Caco-2 (cell line): ENCODE data around the gene DGKQ. TPM values are rescaled to one million over a fixed set of nuclear protein-coding genes. Genes with fewer than 3 reads are reported as not detected.

Experiments
- BruUV-seq: library from RNA; stranded (reverse); fragments of 400-500 nt; replicated peaks from 2 replicates; lab custom pipeline; 2021; lab: Mats Ljungman, UMichigan
- CTCF ChIA-PET: fragments of 300-600 bp; sonication (Branson Sonifier 250); formaldehyde crosslinking; loops from one replicate; lab custom pipeline; 2022; ENCODE audit warnings: antibody characterized with exemption; lab: Charles Lee
- POLR2A ChIA-PET: fragments of 300-600 bp; sonication (Branson Sonifier 250); formaldehyde crosslinking; loops from one replicate; lab custom pipeline; 2022; ENCODE audit warnings: antibody characterized with exemption; lab: Charles Lee
- DNase-seq, 2 experiments: peaks; one replicate each; pipeline versions ENCODE4 v3.0.0 to v3.0.0-alpha.2; 2020 to 2022
- H3K27me3 ChIP-seq: replicated peaks from 2 replicates; pipeline ENCODE4 v1.6.0; 2011; ENCODE audit warnings: low read length; ENCODE audit not compliant: control insufficient read depth, insufficient read depth
- H3K36me3 ChIP-seq: 2 replicates; pipeline ENCODE4 v1.5.1; 2011; ENCODE audit warnings: low read length; ENCODE audit not compliant: control insufficient read depth, insufficient read depth
- H3K4me1 ChIP-seq: fragments of 250-450 bp; sonication (Bioruptor Pico); 2 replicates; pipeline ENCODE4 v1.5.1; 2020; ENCODE audit warnings: mild to moderate bottlenecking
- H3K4me3 ChIP-seq: 2 replicates; pipeline ENCODE4 v1.5.1; 2011; ENCODE audit warnings: low read depth, mild to moderate bottlenecking, control low read depth, low read length
- H3K9me3 ChIP-seq: fragments of 250-450 bp; sonication (Bioruptor Pico); 2 replicates; pipeline ENCODE4 v1.5.1; 2020; ENCODE audit warnings: mild to moderate bottlenecking, moderate library complexity
- H3K27ac Mint-ChIP-seq: one replicate; pipeline ENCODE4 v1.8.0; 2022; ENCODE audit warnings: mixed read lengths; ENCODE audit not compliant: unreplicated experiment
- H3K27me3 Mint-ChIP-seq: one replicate; pipeline ENCODE4 v1.8.0; 2022; ENCODE audit warnings: mixed read lengths; ENCODE audit not compliant: insufficient read depth, unreplicated experiment
- H3K36me3 Mint-ChIP-seq: one replicate; pipeline ENCODE4 v1.8.0; 2022; ENCODE audit warnings: mild to moderate bottlenecking, mixed read lengths; ENCODE audit not compliant: insufficient read depth, unreplicated experiment
- H3K4me1 Mint-ChIP-seq: one replicate; pipeline ENCODE4 v1.8.0; 2022; ENCODE audit warnings: low read depth, mixed read lengths; ENCODE audit not compliant: unreplicated experiment
- H3K4me3 Mint-ChIP-seq: one replicate; pipeline ENCODE4 v1.8.0; 2022; ENCODE audit warnings: mild to moderate bottlenecking, moderate library complexity, mixed read lengths; ENCODE audit not compliant: unreplicated experiment
- H3K9me3 Mint-ChIP-seq: one replicate; pipeline ENCODE4 v1.8.0; 2022; ENCODE audit warnings: mixed read lengths; ENCODE audit not compliant: unreplicated experiment
- intact Hi-C: fragments of 100-400 bp; cut with micrococcal nuclease; formaldehyde crosslinking; loops from one replicate; pipeline ENCODE4 v1.10.0; 2022; ENCODE audit not compliant: unreplicated experiment
- total RNA-seq: library from RNA; stranded (reverse); gene quantifications from 2 replicates; pipeline ENCODE4 v1.2.3, GENCODE V29; 2022
- TF ChIP-seq, protein P1 (sequence below), 2 experiments: fragments of 200-600 bp in 1 of 2; IDR thresholded peaks; 1 replicate in 1 of 2; 2 replicates in 1 of 2; pipeline versions ENCODE4 v1.5.1 to v1.8.0; 2011 to 2022; ENCODE audit warnings: antibody characterized with exemption in 1 of 2, control low read depth in 1 of 2, inconsistent platforms in 1 of 2, low read depth in 1 of 2, low read length in 1 of 2, mild to moderate bottlenecking in 1 of 2, moderate library complexity in 1 of 2; ENCODE audit not compliant: insufficient read depth in 1 of 2, severe bottlenecking in 1 of 2, unreplicated experiment in 1 of 2

Gene DGKQ
- total RNA-seq, 1 experiment from 2014 or later: 14.1 TPM

DNA sequence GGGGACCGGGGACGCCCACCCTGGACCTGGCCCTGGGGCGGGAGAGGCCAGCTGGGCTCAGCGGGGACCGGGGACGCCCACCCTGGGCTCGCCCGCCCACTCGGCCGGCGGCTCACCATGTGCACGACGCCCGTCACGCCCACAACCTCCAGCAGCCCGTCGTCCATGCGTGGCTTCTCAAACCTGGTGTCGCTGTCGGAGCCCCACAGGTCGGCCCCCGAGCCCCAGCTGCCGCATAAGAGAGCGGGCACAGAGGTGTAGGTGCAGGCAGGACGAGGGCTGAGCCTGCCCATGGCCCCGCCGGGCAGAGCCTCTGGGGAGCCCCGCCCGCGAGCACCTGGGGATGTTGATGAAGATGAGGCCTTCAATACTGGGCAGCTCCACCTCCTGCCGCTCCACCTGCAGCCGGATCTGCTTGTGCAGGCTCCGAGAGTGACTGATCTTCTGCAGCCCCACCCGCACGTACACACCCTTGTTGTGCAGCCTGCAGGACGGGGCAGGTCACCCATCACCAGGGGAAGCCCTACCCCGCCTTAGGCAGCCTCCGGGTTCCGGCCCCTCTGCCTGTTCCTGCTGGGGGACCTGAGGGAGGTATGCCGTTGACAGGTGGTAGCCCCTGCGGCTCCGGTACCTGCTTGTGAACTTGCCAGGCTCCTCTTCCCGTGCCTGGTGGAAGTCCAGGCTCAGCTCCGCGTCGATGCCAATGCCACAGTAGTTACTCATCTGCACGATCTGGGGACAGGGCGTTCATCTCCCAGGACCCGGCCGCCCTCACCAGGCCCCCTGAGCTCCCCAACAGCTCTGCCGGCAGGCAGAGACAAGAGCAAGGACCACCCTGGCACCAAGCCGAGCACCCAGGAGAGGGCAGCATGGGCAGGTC, 11.8 kb downstream of the DGKQ start:
- CTCF ChIA-PET: no interaction called here

DNA sequence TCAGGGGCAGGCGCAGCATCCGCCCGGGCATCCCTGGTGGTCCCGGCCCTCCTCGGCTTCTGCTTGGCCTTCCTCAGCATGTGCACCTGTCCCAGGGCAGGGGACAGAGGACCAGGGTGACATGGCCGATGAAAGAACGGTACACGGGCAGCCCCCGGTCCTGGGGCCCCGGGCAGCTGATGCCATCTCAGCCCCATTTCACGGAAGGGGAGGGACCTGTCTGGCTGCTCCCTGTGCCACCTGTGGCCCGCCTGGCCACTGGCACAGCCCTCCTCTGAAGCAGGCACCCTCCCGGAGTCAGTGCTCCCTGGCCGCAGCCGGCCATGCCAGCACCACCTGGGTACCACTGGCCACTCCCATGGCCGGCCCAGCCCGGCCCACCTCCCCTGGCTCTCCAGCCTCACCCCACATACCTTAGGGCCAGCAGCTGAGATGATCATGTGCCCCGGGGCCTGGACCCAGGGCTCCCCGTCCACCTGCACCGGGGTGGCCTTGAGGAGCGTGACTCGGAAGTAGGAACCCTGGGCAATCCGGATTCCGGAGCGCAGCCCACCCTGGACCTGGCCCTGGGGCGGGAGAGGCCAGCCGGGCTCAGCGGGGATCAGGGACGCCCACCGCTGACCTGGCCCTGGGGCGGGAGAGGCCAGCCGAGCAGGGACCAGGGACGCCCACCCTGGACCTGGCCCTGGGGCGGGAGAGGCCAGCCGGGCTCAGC, 12.6 kb downstream of the DGKQ start:
- CTCF ChIA-PET: no interaction called here
- no TSS peak for BruUV-seq
- Histone ChIP-seq H3K9me3 (no peaks in the 10 kb centered on the region), H3K4me3 (no peak overlapping the region), H3K27me3 (no peaks in the 10 kb centered on the region), H3K36me3 (no peaks in the 10 kb centered on the region; the same call in 1 of the 2 replicates), H3K4me1 (no peaks in the 10 kb centered on the region)
- Mint-ChIP-seq H3K4me1 (no peaks in the 10 kb centered on the region), H3K4me3 (no peak overlapping the region), H3K27me3 (no peaks in the 10 kb centered on the region), H3K36me3 (peaks cover 32% of the 10 kb centered on the region), H3K27ac (no peak overlapping the region), H3K9me3 (no peaks in the 10 kb centered on the region)
- POLR2A ChIA-PET: no interaction called here
- intact Hi-C loops: no loop called here
- TF ChIP-seq, protein P1, sequence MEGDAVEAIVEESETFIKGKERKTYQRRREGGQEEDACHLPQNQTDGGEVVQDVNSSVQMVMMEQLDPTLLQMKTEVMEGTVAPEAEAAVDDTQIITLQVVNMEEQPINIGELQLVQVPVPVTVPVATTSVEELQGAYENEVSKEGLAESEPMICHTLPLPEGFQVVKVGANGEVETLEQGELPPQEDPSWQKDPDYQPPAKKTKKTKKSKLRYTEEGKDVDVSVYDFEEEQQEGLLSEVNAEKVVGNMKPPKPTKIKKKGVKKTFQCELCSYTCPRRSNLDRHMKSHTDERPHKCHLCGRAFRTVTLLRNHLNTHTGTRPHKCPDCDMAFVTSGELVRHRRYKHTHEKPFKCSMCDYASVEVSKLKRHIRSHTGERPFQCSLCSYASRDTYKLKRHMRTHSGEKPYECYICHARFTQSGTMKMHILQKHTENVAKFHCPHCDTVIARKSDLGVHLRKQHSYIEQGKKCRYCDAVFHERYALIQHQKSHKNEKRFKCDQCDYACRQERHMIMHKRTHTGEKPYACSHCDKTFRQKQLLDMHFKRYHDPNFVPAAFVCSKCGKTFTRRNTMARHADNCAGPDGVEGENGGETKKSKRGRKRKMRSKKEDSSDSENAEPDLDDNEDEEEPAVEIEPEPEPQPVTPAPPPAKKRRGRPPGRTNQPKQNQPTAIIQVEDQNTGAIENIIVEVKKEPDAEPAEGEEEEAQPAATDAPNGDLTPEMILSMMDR (IDR thresholded peaks at IDR 0.05; ENCODE audit: insufficient read depth in 1 of 2, low read depth in 1 of 2, low read length in 1 of 2, severe bottlenecking in 1 of 2, unreplicated experiment in 1 of 2): no peak
- DNase-seq: no peak

More for the DNA sequence above, 11.8 kb downstream of the DGKQ start:
- no peaks in the 10 kb centered on the region for H3K9me3 Mint-ChIP-seq
- H3K27ac Mint-ChIP-seq: no peak overlapping the region
- no peak overlapping the region for H3K4me3 Mint-ChIP-seq
- no TSS peak for BruUV-seq
- H3K27me3 Mint-ChIP-seq: no peaks in the 10 kb centered on the region
- Histone ChIP-seq H3K4me3 (no peak overlapping the region), H3K36me3 (no peaks in the 10 kb centered on the region; the same call in 1 of the 2 replicates), H3K27me3 (no peaks in the 10 kb centered on the region), H3K4me1 (no peaks in the 10 kb centered on the region), H3K9me3 (no peaks in the 10 kb centered on the region)
- no peak for DNase-seq
- TF ChIP-seq, protein P1 (IDR thresholded peaks at IDR 0.05; ENCODE audit: insufficient read depth in 1 of 2, low read depth in 1 of 2, low read length in 1 of 2, severe bottlenecking in 1 of 2, unreplicated experiment in 1 of 2): no peak
- intact Hi-C loops: no loop called here
- POLR2A ChIA-PET: no interaction called here
- H3K4me1 Mint-ChIP-seq: no peaks in the 10 kb centered on the region
- peaks cover 32% of the 10 kb centered on the region for H3K36me3 Mint-ChIP-seq

DNA sequence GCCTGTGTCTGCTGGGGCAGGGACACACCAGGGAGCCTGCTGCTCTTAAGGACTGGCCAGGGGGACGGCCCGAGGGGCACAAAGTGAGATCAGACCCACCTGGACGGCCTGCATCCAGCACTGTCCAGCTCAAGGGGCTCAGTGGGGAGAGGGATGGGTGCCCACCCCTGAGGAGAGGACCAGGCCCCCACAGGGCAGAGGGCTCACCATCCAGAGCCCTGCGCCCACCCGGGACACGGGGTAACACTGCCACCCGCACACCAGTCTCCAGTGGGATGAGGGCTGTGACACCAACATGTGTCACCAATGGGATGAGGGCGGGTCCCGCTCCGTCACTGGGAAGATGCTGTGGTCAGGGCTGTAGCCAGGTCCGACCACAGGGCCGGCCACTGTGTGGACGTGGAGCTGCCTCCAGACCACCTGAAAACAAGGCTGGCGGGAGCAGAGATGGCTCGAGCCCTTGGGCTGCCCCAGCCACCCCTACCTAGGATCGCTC, 13.2 kb downstream of the DGKQ start:
- intact Hi-C loops: no loop called here
- Mint-ChIP-seq H3K4me3 (no peak overlapping the region), H3K27ac (no peak overlapping the region), H3K27me3 (no peaks in the 10 kb centered on the region), H3K9me3 (no peaks in the 10 kb centered on the region), H3K4me1 (no peaks in the 10 kb centered on the region), H3K36me3 (peaks cover 32% of the 10 kb centered on the region)
- peak in 1 of 2 experiments; percentile 31 for DNase-seq
- H3K9me3 ChIP-seq: no peaks in the 10 kb centered on the region
- no peaks in the 10 kb centered on the region for H3K4me1 ChIP-seq
- TF ChIP-seq, protein P1 (IDR thresholded peaks at IDR 0.05; ENCODE audit: insufficient read depth in 1 of 2, low read depth in 1 of 2, low read length in 1 of 2, severe bottlenecking in 1 of 2, unreplicated experiment in 1 of 2): no peak
- ChIA-PET CTCF (no interaction called here), POLR2A (no interaction called here)
- H3K4me3 ChIP-seq: no peak overlapping the region
- no peaks in the 10 kb centered on the region; the same call in 1 of the 2 replicates for H3K36me3 ChIP-seq
- no peaks in the 10 kb centered on the region for H3K27me3 ChIP-seq
- BruUV-seq: no TSS peak
